Measurements from ENCODE around the gene DIAPH1.

DNA sequence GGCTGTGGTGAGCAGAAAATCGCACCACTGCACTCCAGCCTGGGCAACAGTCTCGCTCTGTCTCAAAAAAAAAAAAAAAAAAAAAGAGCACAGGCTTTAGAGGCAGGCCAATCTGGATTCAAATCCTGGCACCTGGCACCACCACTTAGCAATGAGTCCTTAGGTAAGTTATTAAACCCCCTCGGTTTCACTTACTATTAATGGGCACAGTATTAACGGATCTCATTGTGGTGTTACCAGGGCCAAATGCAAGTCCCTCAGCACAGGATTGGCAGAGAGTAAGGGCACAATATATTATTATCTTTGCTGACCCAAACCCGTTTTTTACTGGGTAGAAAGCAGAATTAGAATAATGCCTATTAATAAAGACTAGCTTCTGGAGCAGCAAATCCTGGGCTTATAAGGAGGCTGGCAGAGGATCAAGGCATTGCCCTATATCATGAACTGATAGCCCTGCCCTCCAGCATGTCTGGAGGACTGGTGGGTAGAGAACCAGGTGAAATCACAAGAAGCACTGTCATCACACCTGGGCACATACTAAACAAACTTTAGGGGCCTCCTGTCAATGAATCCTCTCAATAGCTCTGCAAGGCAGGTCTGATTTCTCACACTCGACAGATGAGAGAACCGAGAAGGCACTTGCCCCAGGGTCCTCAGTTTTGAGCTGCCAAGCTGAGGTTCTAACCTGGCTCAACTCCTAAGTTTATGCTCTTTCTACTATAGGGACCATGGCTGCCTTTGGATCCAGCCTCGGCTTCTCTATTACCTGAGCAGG lies 112.2 kb downstream of the DIAPH1 start:
- TF ChIP-seq, protein P1, sequence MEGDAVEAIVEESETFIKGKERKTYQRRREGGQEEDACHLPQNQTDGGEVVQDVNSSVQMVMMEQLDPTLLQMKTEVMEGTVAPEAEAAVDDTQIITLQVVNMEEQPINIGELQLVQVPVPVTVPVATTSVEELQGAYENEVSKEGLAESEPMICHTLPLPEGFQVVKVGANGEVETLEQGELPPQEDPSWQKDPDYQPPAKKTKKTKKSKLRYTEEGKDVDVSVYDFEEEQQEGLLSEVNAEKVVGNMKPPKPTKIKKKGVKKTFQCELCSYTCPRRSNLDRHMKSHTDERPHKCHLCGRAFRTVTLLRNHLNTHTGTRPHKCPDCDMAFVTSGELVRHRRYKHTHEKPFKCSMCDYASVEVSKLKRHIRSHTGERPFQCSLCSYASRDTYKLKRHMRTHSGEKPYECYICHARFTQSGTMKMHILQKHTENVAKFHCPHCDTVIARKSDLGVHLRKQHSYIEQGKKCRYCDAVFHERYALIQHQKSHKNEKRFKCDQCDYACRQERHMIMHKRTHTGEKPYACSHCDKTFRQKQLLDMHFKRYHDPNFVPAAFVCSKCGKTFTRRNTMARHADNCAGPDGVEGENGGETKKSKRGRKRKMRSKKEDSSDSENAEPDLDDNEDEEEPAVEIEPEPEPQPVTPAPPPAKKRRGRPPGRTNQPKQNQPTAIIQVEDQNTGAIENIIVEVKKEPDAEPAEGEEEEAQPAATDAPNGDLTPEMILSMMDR (IDR thresholded peaks at IDR 0.05) = no peak
- TF ChIP-seq EZH2 (IDR thresholded peaks at IDR 0.05) = no peak

Data from neural progenitor cell (in vitro differentiated cells).